ENCODE results near the gene CRYZL1.
"Not testable (repeated sequence)": the region's sequence is repeated elsewhere in the genome, so short reads cannot be mapped to it uniquely, and the experiment has no call there.

DNA sequence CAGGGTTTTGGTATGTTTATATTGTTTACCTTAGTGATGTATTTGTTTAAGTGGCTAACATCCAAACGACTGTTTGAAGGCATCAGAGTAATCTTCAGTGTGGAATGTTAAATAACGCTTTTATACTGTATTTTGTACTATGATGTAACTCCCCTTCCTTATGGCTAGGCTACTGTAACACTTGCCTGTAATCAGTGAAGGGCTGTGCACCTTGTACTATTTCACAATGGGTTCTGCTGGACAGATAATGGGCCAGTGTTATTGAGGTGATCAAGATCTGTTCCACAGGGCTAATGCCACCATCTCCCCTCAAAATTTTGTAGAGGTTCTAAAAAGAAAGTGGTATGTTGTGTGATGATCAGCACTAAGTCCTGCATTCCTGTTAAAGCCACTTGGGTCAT, 64.8 kb downstream of the CRYZL1 start:
- TF ChIP-seq CTCF (IDR thresholded peaks at IDR 0.05; ENCODE audit: borderline replicate concordance, extremely low read depth, low read length, poor library complexity, severe bottlenecking); EZH2 (IDR thresholded peaks at IDR 0.05; ENCODE audit: borderline replicate concordance, low read depth, low read length, severe bottlenecking): not testable (repeated sequence)
